Subcutaneous adipose tissue (tissue), 4 donors: ENCODE measurements around the gene TTLL9. TPM values are rescaled to one million over a fixed set of nuclear protein-coding genes. Genes with fewer than 3 reads are reported as not detected.

Experiments
- CTCF ChIP-seq: fragments of 450-650 bp; IDR thresholded peaks from one replicate; pipeline ENCODE4 v1.5.1; 2016; ENCODE audit warnings: low read depth, mild to moderate bottlenecking, control low read depth, antibody characterized with exemption, moderate library complexity
- total RNA-seq, 4 donors: library from RNA; depleted of rRNA; stranded (reverse); fragments of >200 nt; gene quantifications; one replicate each; pipeline ENCODE4 v1.1.0, GENCODE V29; 2016

Gene TTLL9
- under 1 TPM in 3 of 4 donors, not detected in 1; 0.38 to 0.66 (median 0.51) TPM for total RNA-seq

GRCh38 chr20:31869942-31870725 is at the start of gene TTLL9, which contains the start of gene DUSP15:
TSS of gene TTLL9 (plus strand) at chr20:31870634. CDS start at chr20:31871127, 493 bp downstream.
TSS of gene DUSP15 (minus strand) at chr20:31870527. CDS start at chr20:31870337, 190 bp downstream.
- TF ChIP-seq CTCF: no peak

- TF ChIP-seq CTCF: no peak
These were observed 49.0 kb upstream of the TTLL9 start for GRCh38 chr20:31821427-31821826.

GRCh38 chr20:31822421-31823330 is 47.8 kb upstream of the TTLL9 start:
- TF ChIP-seq CTCF: no peak

GRCh38 chr20:31823360-31824124 is 46.9 kb upstream of the TTLL9 start:
- TF ChIP-seq CTCF: no peak

GRCh38 chr20:31824125-31824485 is 46.3 kb upstream of the TTLL9 start:
- TF ChIP-seq CTCF: no peak

- no peak for TF ChIP-seq CTCF
These were observed 45.7 kb upstream of the TTLL9 start for GRCh38 chr20:31824554-31825313.
